G401 (cell line): ENCODE data around the gene PLA2G2D. TPM values are rescaled to one million over a fixed set of nuclear protein-coding genes. Genes with fewer than 3 reads are reported as not detected.
"Not testable (repeated sequence)": the region's sequence is repeated elsewhere in the genome, so short reads cannot be mapped to it uniquely, and the experiment has no call there.

Source experiments
- DNase-seq: peaks from one replicate; pipeline ENCODE4 v3.0.0-alpha.2; 2015; ENCODE audit warnings: low spot score
- in situ Hi-C: cut with HindIII; loops from 2 replicates; pipeline ENCODE4 v1.10.0; 2016; ENCODE audit warnings: low sequenced_read_pairs, mixed read lengths
- total RNA-seq: library from RNA; depleted of rRNA; stranded (reverse); fragments of >200 nt; shearing (Covaris generic); gene quantifications from 2 replicates; pipeline ENCODE4 v1.2.3, GENCODE V29; 2014

PLA2G2D gene
- total RNA-seq, 1 experiment from 2014 or later = not detected

GRCh38 chr1:20143734-20144565, 24.6 kb upstream of the PLA2G2D start:
- in situ Hi-C loops = no loop called here
- DNase-seq = no peak

GRCh38 chr1:20143318-20143717, 24.0 kb upstream of the PLA2G2D start:
- DNase-seq = no peak
- in situ Hi-C loops = no loop called here

- DNase-seq = no peak
- in situ Hi-C loops = no loop called here
Observed at GRCh38 chr1:20142001-20142710, 22.8 kb upstream of the PLA2G2D start.

- in situ Hi-C loops = no loop called here
- DNase-seq = no peak
Observed at GRCh38 chr1:20141466-20141865, 22.1 kb upstream of the PLA2G2D start.

GRCh38 chr1:20141001-20141400, 21.7 kb upstream of the PLA2G2D start:
- in situ Hi-C loops = no loop called here
- no peak for DNase-seq

- no peak for DNase-seq
- in situ Hi-C loops = no loop called here
Observed at GRCh38 chr1:20139776-20140612, 20.7 kb upstream of the PLA2G2D start.

GRCh38 chr1:20138961-20139550, 19.7 kb upstream of the PLA2G2D start, which contains the start of gene PLA2G2F:
TSS of gene PLA2G2F (plus strand) at chr1:20139323. CDS start at chr1:20139428, 105 bp downstream.
- no peak for DNase-seq
- in situ Hi-C loops = no loop called here

- in situ Hi-C loops = no loop called here
- no peak for DNase-seq
Observed at GRCh38 chr1:20138346-20138745, 19.0 kb upstream of the PLA2G2D start.

GRCh38 chr1:20137604-20138003, 18.3 kb upstream of the PLA2G2D start:
- in situ Hi-C loops = no loop called here
- DNase-seq = no peak

- DNase-seq = no peak
- in situ Hi-C loops = no loop called here
Observed at GRCh38 chr1:20137055-20137454, 17.7 kb upstream of the PLA2G2D start.

- in situ Hi-C loops = no loop called here
- DNase-seq = no peak
Observed at GRCh38 chr1:20136249-20136648, 16.9 kb upstream of the PLA2G2D start.

- DNase-seq = no peak
- in situ Hi-C loops = no loop called here
Observed at GRCh38 chr1:20134995-20135394, 15.7 kb upstream of the PLA2G2D start.

GRCh38 chr1:20130518-20130917, 11.2 kb upstream of the PLA2G2D start:
- in situ Hi-C loops = not testable (repeated sequence)

GRCh38 chr1:20126806-20127440, 7.6 kb upstream of the PLA2G2D start:
- in situ Hi-C loops = no loop called here

More at GRCh38 chr1:20130518-20130917, 11.2 kb upstream of the PLA2G2D start:
- not testable (repeated sequence) for DNase-seq

GRCh38 chr1:20126041-20126805, 6.9 kb upstream of the PLA2G2D start:
- in situ Hi-C loops = no loop called here
- no peak for DNase-seq

More at GRCh38 chr1:20126806-20127440, 7.6 kb upstream of the PLA2G2D start:
- no peak for DNase-seq

- no peak for DNase-seq
- in situ Hi-C loops = no loop called here
Observed at GRCh38 chr1:20125100-20125499, 5.8 kb upstream of the PLA2G2D start.

GRCh38 chr1:20124456-20125057, 5.2 kb upstream of the PLA2G2D start:
- in situ Hi-C loops = no loop called here
- DNase-seq = no peak
